PFSK-1 (cell line): Measurements from ENCODE around the gene KCNK17.

ENCODE experiments used
- FOXP2 ChIP-seq: optimal IDR thresholded peaks from 2 replicates; pipeline ENCODE3; 2011; ENCODE audit warnings: borderline replicate concordance, control low read depth, inconsistent platforms; ENCODE audit not compliant: insufficient read depth; ENCODE audit errors: extremely low read length, extremely low read depth
- POLR2AphosphoS5 ChIP-seq: IDR thresholded peaks from 2 replicates; pipeline ENCODE4 v1.6.1; 2012; ENCODE audit warnings: low read depth, mild to moderate bottlenecking, control low read depth, low read length, moderate library complexity
- REST ChIP-seq, 2 experiments: IDR thresholded peaks; 2 replicates each; pipeline versions ENCODE4 v1.6.1 to v1.8.0; 2011 to 2012; ENCODE audit warnings: low read depth in 2 of 2, low read length in 2 of 2, control low read depth in 1 of 2, inconsistent platforms in 1 of 2, mild to moderate bottlenecking in 1 of 2, moderate library complexity in 1 of 2; ENCODE audit not compliant: insufficient read depth in 1 of 2
- SIN3A ChIP-seq: IDR thresholded peaks from 2 replicates; pipeline ENCODE4 v1.6.1; 2012; ENCODE audit warnings: mild to moderate bottlenecking, low read length, moderate library complexity, borderline replicate concordance; ENCODE audit not compliant: insufficient read depth
- TAF1 ChIP-seq: IDR thresholded peaks from 2 replicates; pipeline ENCODE4 v1.6.1; 2012; ENCODE audit warnings: low read length, control low read depth, borderline replicate concordance; ENCODE audit not compliant: insufficient read depth

KCNK17 gene

GRCh38 chr6:39347906-39348585 lies 33.8 kb upstream of the KCNK17 start:
- TF ChIP-seq SIN3A (no peak), FOXP2 (no peak), POLR2AphosphoS5 (no peak), TAF1 (no peak), REST (IDR thresholded peaks at IDR 0.05; ENCODE audit: insufficient read depth in 1 of 2, low read depth in 2 of 2, low read length in 2 of 2) (no peak)

- TF ChIP-seq SIN3A (no peak), REST (IDR thresholded peaks at IDR 0.05; ENCODE audit: insufficient read depth in 1 of 2, low read depth in 2 of 2, low read length in 2 of 2) (no peak)
Measured at GRCh38 chr6:39347206-39347605, 33.0 kb upstream of the KCNK17 start.

GRCh38 chr6:39344821-39345280 lies 30.6 kb upstream of the KCNK17 start:
- TF ChIP-seq SIN3A: no peak
- no peak for TF ChIP-seq TAF1
- no peak for TF ChIP-seq REST (IDR thresholded peaks at IDR 0.05; ENCODE audit: insufficient read depth in 1 of 2, low read depth in 2 of 2, low read length in 2 of 2)
- no peak for TF ChIP-seq POLR2AphosphoS5
- no peak for TF ChIP-seq FOXP2

- TF ChIP-seq POLR2AphosphoS5 (no peak), FOXP2 (no peak), TAF1 (no peak), SIN3A (no peak), REST (IDR thresholded peaks at IDR 0.05; ENCODE audit: insufficient read depth in 1 of 2, low read depth in 2 of 2, low read length in 2 of 2) (no peak)
Measured at GRCh38 chr6:39343396-39343870, 29.2 kb upstream of the KCNK17 start.
